Measurements from ENCODE around the gene PLD4. TPM values are rescaled to one million over a fixed set of nuclear protein-coding genes. Genes with fewer than 3 reads are reported as not detected.

PLD4 gene
- total and polyA plus RNA-seq, 9 of the 15 experiments (the other 6 are each of a cell fraction or from before 2014, with no cell fraction given): 0.18 to 0.24 TPM; not detected in 7

DNA sequence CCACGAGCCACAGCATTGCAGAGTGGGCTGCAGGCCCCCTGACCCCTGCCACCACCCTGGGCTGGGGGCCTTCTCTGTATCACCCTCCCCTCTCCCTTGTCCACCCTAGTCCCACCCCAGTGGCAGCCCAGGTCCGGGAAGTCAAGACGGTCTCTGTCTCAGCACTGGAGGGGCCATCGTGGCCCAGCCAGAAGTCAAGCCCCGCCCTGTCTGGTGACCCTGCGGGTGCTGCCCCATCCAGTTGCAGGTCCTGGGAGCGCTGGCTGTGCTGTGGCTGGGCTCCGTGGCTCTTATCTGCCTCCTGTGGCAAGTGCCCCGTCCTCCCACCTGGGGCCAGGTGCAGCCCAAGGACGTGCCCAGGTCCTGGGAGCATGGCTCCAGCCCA is 2.7 kb downstream of the PLD4 start:
- FAIRE-seq: no peak
- Histone ChIP-seq H3K27ac (ENCODE audit: extremely low read depth, low read depth, low read length) (no peak overlapping the region), H3K4me3 (no peak overlapping the region), H3K4me1 (replicated peaks in 1 of 2; ENCODE audit: control insufficient read depth in 2 of 2, insufficient read depth in 2 of 2, low read length in 2 of 2) (peaks cover 0 to 57% of the 10 kb centered on the region in 2 experiments; a peak in 2 of 5 replicates), H2AFZ (ENCODE audit: low read depth, low read length) (no peak overlapping the region), H3K27me3 (ENCODE audit: control insufficient read depth in 2 of 2, insufficient read depth in 2 of 2, low read length in 2 of 2) (peaks cover 0 to 11% of the 10 kb centered on the region in 2 experiments; a peak in 2 of 5 replicates), H3K79me2 (ENCODE audit: control insufficient read depth, insufficient read depth, low read length) (no peaks in the 10 kb centered on the region), H3K9me1 (ENCODE audit: control insufficient read depth, insufficient read depth, low read length) (no peaks in the 10 kb centered on the region), H3K4me2 (ENCODE audit: insufficient read depth, low read length) (no peak overlapping the region), H3K9me3 (replicated peaks; ENCODE audit: control insufficient read depth, insufficient read depth, low read depth, low read length) (0 out of 2 replicates have a peak, but pooled peaks cover 2% of the 10 kb centered on the region), H3K9ac (ENCODE audit: insufficient read depth in 1 of 2, low read depth in 2 of 2, low read length in 2 of 2) (no peak overlapping the region; a peak in 1 of 4 replicates), H3K36me3 (ENCODE audit: control insufficient read depth, insufficient read depth, low read length) (no peaks in the 10 kb centered on the region), H4K20me1 (replicated peaks; ENCODE audit: control insufficient read depth, insufficient read depth, low read length) (no peaks in the 10 kb centered on the region)
- TF ChIP-seq ZBTB7A (IDR thresholded peaks at IDR 0.05; ENCODE audit: borderline replicate concordance, control insufficient read depth, low read depth, low read length) (peak; percentile 53; the same call in 1 of the 2 replicates), CHD4 (IDR thresholded peaks at IDR 0.05; ENCODE audit: insufficient read depth, insufficient replicate concordance, low read depth, low read length, poor library complexity, severe bottlenecking) (no peak), FOS (IDR thresholded peaks at IDR 0.05; ENCODE audit: extremely low read depth, insufficient read length) (no peak), ZNF717 (CRISPR knock-in tag; IDR thresholded peaks at IDR 0.05) (no peak), ZNF511 (CRISPR knock-in tag; IDR thresholded peaks at IDR 0.05) (no peak)
- intact Hi-C loops (cut with micrococcal nuclease): no loop called here
- POLR2A ChIA-PET: no interaction called here
- DNase-seq (ENCODE audit: extremely low read depth in 1 of 4, low spot score in 3 of 4): peak in 1 of 4 experiments; percentile 7
- WGBS (ENCODE audit: insufficient coverage, low coverage, missing lambda C conversion rate): 3% methylated on average over 8 of the region's 10 CpGs
- CTCF ChIA-PET (ENCODE audit: low intra/inter-chr PET ratio): no interaction called here
- ATAC-seq: peak; percentile 31; the same call in 2 of the 3 replicates
- in situ Hi-C loops (cut with MboI): no loop called here
- no TSS peak for BruUV-seq (replicated peaks)
